LNCaP clone FGC (cell line): ENCODE results near the gene KBTBD2.
"Not testable (repeated sequence)": the region's sequence is repeated elsewhere in the genome, so short reads cannot be mapped to it uniquely, and the experiment has no call there.

Experiments used
- DNase-seq: peaks from one replicate; pipeline ENCODE4 v3.0.0-alpha.2; 2011; ENCODE audit warnings: low read depth
- H3K4me3 ChIP-seq: 2 replicates; pipeline ENCODE4 v1.5.1; 2011; ENCODE audit warnings: mild to moderate bottlenecking, low read depth, low read length, control low read depth
- TF ChIP-seq, protein P1 (sequence below): IDR thresholded peaks from 2 replicates; pipeline ENCODE4 v1.5.1; 2012; ENCODE audit warnings: mild to moderate bottlenecking; ENCODE audit not compliant: control insufficient read depth, insufficient read depth; ENCODE audit errors: extremely low read depth

KBTBD2 gene

GRCh38 chr7:32888505-32888904 is 3.1 kb downstream of the KBTBD2 start:
- TF ChIP-seq, protein P1, sequence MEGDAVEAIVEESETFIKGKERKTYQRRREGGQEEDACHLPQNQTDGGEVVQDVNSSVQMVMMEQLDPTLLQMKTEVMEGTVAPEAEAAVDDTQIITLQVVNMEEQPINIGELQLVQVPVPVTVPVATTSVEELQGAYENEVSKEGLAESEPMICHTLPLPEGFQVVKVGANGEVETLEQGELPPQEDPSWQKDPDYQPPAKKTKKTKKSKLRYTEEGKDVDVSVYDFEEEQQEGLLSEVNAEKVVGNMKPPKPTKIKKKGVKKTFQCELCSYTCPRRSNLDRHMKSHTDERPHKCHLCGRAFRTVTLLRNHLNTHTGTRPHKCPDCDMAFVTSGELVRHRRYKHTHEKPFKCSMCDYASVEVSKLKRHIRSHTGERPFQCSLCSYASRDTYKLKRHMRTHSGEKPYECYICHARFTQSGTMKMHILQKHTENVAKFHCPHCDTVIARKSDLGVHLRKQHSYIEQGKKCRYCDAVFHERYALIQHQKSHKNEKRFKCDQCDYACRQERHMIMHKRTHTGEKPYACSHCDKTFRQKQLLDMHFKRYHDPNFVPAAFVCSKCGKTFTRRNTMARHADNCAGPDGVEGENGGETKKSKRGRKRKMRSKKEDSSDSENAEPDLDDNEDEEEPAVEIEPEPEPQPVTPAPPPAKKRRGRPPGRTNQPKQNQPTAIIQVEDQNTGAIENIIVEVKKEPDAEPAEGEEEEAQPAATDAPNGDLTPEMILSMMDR: no peak
- DNase-seq: no peak
- no peak overlapping the region for H3K4me3 ChIP-seq

DNA sequence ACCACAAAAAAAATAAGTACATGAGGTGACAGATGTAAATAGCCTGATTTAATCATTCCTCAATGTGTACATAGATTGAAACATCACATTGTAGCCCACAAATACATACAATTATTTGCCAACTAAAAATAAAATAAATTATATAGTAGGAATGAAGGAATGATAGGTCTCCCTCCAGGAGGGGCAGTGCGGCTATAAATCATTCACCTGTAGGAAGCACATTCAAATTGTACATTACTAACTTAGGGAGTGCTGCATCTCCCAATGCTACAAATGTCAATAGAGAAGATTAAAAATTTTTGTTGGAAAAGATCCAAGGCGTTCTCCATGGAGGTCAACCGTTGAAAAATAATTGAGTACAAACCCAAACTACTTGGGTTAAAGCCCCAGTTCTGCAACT is 4.2 kb downstream of the KBTBD2 start:
- TF ChIP-seq, protein P1: no peak
- H3K4me3 ChIP-seq: no peak overlapping the region
- DNase-seq: no peak

- peak; percentile 92 for DNase-seq
- no peak overlapping the region for H3K4me3 ChIP-seq
Measured at GRCh38 chr7:32881074-32881982, 10.2 kb downstream of the KBTBD2 start.

GRCh38 chr7:32879460-32879859 is 12.1 kb downstream of the KBTBD2 start:
- H3K4me3 ChIP-seq: no peak overlapping the region
- TF ChIP-seq, protein P1: no peak
- no peak for DNase-seq

More at GRCh38 chr7:32881074-32881982, 10.2 kb downstream of the KBTBD2 start:
- TF ChIP-seq, protein P1: no peak

- H3K4me3 ChIP-seq, DNase-seq: not testable (repeated sequence)
Measured at GRCh38 chr7:32878023-32878422, 13.5 kb downstream of the KBTBD2 start.

DNA sequence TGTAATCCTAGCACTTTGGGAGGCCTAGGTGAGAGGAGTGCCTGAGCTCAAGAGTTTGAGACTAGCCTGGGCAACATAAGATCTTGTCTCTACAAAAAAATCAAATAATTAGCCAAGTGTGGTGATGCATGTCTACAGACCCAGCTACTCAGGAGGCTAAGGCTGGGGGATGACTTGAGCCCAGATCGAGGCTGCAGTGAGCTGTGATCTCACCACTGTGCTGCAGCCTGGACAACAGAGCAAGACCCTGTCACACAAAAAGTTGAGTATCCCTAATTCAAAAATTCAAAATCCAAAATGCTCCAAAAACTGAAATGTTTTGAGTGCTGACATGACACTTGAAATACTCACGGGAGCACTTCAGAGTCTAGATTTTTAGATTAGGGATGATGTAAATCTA is 19.1 kb downstream of the KBTBD2 start:
- no peak overlapping the region for H3K4me3 ChIP-seq
- TF ChIP-seq, protein P1: no peak
- no peak for DNase-seq

DNA sequence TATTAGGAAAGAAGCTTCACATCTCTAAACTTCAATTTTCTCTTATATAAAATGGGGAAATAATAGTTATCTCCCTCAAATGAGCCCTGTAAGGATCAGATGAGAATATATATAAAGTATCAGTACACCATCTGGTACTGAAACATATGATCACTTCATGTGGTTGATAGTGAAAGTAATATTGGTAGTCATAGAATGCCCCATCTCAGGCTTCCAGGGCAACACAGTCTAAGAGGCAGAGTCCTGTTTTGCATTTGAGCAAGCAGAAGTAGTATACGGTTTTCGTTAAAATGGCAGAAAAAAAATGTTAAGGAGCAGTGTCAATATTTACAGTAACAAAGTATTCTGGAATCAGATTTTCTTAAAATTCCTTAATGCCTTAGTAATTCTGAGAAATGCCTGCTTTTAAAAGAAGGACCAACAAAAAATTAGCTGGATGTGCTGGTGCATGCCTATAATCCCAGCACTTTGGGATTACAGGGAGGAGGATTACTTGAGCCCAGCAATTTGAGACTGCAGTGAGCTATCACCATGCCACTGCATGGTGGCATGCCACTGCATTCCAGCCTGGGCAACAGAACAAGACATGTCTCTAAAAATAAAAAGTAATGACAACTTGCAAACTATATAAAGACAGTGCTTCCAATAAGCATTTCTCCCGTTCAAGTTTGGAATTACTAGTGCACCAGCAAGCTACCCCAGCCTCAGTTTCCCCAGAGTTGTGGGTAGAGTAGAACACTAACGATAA is 19.8 kb downstream of the KBTBD2 start:
- DNase-seq: no peak
- no peak overlapping the region for H3K4me3 ChIP-seq
- TF ChIP-seq, protein P1: no peak
